SKM-1 (cell line): ENCODE measurements around the gene B3GAT1.

Experiments used
- DNase-seq: peaks from one replicate; lab custom pipeline; 2025; ENCODE audit not compliant: unreplicated experiment; lab: John Stamatoyannopoulos, UW

The B3GAT1 gene

DNA sequence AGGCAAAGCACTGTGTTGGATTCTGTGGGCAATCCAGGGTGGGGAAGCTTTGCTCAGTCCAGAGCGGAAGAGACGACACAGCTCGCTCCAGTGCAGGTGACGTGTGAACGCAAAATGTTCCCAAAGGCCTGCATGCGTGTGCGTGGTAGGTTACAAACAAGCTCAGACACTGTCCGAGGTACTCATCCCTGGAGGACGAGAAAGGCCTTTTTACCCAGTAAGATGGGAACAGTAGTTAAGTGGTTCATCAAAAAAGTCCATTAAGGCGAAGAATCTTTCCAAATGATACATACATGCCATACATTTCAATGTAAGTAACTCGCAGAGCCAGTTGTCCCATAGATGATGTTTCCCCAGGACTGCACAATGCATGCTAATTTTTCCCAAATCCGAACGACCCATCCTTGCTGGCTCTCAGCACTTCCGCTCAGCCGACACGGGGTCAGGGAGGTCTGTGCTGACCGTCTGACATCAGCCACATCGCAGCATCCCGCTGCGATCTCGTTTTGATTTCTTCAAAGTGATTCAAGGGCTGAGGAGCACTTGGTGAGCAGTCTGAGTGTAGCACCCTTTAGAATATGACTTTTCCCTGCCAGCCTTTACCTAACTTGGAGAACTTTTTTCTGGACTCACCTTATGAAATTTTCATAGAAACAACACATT, 19.0 kb downstream of the B3GAT1 start:
- no peak for DNase-seq

DNA sequence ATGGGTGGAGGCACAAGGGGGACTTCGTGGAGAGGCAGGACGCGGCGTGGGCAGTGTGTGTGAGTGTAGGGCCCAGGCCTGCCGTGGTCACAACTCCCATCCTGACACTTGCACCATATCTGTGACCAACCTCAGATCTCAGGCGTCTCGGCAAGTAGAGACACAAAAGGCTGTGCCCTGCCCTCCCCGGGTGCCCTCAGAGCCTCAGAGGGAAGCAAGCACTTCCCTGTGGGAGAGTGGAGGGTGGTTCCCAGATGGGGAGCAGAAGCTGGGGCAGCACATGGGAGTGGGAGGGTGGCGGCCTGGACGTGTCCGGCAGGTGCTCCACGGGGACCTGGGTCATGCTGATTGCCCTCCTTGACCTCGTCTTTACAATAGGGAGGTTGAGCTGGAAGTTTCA, 20.4 kb downstream of the B3GAT1 start:
- DNase-seq: no peak

DNA sequence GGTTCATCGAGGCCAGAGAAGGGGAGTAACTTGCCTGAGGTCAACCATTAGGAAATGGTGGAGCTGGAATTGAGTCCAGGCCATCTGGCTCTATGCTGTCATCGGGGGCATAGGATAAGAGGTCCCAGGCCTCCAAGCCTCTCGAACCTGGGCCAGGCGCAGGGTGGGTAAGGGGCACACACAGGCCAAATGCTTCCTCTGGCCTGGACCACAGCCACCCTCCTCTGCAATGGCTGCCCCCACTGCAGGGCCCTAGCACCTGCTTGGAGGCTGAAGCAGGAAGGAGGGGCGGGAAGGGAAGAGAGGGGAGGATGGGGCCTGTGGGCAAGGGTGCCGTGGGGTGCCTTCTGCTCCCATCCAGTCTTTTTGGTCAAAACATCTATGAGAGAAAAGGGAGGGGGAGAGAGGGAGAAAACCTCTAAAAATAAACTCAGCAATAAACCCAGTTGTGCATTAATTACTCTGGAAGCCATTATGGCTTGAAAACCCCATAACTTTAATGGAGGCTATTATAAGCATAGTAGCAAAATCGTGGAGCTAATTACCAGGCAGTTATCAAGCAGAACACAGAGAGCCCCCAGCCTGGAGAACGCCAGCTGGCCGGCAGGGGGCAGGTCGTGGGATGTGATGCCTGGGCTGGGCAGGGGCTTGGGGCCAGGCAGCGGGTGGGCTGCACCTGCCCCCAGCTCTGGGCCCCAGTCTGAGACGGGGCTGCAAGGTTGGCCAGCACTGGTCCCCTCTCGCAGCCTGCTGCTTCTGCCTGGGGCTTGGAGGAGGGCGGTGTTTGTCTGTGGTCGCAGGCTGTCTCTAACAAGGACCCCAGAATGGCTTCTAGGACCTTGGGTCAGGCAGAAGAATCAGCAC, 21.1 kb downstream of the B3GAT1 start:
- no peak for DNase-seq

DNA sequence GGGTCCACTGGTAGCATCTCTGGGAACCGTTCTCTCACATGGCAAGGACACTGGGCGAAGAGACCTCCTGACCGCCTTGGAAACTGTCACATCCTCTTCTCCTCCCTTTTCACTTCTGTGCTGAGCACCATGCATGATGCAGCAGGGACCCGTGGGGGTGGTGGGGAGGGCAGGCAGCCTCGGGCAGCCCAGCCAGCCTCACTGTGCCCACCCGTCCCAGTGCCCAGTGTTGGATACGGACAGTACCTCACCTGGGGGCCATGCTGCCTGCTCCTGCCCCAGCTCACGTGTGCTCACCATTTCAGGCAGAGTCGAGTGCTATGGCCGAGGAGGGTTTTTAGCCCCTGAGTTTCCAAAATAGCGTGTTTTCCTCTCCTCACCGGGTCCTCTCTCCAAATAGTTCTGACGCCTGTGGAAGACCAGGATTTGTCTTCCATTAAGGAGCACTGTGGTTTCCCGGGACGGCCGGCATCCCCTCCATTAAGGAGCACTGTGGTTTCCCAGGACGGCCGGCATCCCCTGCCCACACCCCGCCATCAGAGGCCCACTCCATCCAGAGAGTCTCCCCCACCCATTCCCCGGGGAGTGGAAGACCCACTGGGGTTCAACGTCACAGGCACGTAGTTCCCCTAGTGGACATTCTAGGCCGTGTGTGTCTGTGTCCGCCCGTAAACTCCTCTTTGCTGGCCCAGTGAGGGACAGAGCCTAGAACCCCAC, 22.4 kb downstream of the B3GAT1 start:
- DNase-seq: no peak

DNA sequence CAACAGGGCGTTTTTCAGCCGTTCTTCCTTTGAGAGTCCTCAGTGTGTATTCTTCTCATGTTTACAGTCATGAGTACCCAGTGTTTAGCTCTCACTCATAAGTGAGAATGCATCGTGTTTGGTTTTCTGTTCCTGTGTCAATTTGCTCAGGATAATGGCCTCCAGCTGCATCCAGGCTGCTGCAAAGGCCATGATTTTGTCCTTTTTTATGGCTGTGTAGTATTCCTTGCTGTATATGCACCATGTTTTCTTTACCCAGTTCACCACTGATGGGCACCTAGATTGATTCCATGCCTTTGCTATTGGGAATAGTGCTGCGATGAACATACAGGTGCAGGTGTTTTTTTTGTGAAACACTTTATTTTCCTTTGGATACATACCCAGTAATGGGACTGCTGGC, 23.5 kb downstream of the B3GAT1 start:
- DNase-seq: no peak

DNA sequence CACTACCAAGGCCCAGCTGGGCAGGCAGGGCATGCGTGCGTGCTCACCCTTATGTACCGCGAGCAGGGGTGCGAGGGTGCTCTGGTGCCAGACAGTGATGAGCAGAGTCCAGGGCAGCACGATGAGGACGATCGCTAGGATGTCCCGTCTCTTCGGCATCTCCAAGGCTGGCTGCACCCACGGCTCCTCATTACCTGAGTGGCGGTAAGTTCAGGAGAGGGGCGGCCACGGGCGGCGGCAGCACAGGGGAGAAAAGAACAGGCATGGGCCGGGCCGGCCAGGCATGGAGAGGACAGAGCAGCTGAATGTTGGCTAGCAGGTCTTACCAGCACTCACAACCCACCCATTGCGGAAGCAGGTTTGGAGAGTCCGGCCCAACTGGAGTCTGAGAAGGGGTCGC, 24.5 kb downstream of the B3GAT1 start:
- no peak for DNase-seq

DNA sequence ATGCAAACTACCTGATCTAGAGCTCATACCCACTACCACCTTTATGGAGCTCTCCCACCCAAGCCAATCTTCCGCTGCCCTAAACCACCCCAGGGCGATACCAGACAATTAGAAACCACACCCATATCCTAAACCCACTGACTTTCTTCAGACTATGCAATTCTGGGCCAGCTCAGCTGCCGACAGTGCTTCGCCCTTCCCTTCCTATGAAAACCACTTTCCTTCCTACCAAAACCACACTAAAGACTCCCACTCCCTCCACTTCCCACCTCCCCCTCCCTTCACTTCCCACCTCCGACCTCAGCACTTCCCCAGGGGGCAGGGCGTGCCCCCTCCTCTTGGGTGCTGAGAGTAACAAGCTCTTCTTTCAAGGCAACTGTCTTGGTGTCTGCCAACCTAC, 25.1 kb downstream of the B3GAT1 start:
- DNase-seq: no peak

DNA sequence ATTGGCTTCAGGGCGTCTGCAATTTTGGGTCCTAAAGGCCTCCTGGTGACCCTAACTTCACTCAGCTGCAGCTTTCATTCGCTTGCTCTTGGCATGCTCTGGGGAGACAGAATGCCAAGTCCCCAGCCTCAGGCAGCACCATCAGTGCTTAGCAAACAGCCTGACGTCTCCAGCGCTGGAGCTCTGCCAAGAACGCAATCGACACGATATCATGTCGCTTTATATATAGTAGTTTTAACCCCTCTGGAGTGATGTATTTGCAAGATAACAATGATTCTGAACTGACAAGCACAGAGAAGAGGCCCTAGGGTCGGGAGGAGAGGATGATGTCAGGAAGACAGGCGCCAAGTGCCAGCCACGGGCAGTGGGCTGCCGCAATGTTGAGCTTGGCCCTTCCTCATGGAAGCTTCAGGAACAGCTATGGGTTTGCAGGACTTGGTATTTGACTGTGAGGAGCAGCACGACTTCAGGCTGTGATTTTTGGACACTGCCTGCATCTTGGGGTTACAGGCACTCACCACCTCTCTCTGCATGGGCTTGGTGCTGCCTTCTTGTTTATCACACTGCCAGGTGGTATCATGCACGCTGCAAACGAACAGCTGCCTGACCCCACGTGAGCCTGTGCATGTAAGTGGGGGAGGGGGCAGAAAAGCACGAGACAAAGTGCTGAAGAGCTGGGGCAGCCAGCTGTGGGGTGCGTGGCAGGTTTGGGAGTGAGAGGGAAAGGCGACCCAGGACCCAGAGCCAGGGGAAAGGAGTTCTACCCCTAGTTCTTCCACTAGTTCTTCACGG, 26.1 kb downstream of the B3GAT1 start:
- no peak for DNase-seq

DNA sequence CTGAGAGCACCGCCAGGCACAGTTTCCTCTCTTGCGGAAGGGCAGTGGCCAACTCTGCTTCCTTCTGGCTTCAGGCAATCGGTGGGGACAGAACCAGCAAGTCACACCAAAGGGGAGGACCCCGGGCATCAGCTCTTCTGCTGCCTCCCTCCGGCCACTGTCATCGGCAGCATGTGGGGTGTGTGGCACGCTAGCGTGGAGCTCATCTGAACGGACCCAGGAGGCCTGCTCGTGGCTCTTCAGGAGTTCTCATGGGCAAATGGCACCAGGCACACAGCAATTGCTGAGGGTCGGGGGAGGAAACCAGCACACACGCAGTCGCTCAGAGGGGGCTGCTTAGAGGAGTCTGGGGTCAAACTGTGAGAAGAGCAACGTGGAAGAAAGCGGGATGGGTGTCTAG, 26.9 kb downstream of the B3GAT1 start:
- DNase-seq: no peak

DNA sequence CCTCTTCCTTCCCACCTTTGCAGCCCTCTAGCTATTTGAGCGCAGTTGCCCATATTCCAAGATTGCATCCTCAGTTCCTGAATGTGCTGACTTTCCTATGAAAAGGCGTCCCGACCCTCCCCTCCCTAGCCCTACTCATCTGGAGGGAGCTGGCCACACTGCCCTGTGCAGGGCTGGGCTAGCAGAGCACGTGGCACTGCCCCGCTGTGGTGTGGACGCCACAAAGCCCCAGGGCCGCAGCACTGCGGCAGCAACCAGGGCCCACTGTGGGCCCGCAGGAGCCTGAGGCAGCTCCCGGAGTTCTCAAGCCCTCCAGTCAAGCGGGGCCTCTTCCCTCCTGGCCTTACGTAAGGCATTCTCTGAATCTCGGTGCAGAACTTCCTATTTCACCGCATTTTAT, 27.6 kb downstream of the B3GAT1 start:
- DNase-seq: no peak

DNA sequence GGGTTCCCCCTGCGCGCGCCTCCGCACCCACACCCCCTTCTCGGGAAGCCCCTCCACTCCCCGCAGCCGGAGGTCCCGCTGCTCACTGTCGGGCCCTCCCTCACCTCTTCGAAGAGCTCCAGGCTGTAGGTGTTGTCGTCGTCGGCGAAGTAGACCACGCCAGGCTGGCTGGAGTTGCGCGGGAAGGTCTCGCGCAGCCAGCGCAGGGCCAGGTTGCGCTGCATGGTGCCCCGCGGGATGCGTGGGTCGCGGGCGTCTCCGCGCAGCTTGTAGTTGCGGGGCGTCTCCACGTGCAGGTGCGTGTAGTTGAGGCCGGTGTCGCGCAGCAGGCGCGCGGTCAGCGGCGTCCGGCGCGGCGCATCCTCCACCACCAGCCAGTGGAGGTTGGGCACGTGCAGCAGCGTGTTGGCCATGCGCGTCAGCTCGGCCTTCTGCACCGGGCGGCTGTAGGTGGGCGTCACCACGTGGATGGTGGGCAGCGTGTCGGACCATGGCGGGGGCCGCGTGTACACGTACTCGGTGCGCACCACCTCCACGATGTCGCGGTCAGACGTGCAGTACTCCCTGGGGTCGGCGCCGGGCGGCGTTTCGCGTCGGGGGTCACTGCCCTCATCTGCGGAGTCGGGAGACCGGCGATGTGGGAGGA, 28.3 kb downstream of the B3GAT1 start:
- no peak for DNase-seq

DNA sequence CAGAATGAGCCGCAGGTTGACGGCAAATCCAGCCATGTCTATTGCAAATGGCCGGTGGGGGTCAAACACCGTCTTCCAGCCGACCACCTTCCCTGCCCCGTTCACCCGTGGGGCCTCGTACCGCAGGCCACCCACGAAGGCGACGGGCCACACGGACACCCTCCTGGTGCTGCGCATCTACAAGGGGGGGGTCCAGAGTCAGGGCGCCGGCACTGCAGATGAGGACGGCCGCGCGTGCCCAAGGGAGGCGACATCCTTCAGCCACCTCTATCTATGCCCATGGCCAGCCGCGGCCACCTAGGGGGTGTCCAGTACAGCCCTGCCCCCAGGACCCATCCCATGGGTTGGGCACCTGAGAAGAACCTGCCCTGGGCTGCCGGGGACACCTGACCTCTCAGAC, 29.2 kb downstream of the B3GAT1 start:
- DNase-seq: no peak

DNA sequence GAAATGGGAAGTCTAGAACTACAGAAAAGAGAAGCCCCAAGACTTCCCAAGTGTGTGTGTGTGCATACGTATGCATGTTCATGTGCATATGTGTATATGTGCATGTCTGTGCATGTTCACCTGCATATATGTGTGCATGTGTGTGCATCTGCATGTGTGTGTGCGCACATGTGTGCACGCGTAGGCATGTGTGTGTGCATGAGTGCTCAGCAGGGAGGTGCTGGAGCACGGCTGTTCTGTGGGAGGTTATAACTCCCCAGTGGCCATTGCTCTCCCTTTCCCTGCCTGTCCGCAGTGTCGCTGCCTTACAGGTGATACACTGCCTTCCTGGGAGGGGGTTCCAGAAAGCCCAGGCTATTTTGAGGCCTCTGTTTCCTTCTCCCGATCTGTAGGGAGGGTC, 29.8 kb downstream of the B3GAT1 start:
- DNase-seq: no peak

DNA sequence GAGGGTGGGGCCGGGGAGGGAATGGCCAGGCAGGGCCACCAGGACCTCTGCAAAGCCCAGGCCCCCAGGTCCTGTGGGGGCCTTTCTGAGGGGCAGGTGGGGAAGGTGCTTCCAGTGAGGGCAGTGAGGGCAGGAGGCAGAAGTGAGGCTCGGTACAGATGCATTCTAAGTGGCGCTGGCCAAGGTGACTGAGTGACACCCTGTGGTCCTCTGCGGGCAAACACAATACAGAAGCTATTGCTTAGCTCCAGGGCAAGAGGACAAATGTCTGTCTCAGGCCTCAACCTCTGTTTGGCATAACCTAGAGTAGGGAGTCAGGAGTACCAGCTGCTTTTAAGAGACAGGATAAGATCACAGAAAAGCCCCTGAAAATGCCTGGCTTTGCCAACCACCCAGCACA, 31.3 kb downstream of the B3GAT1 start:
- no peak for DNase-seq

DNA sequence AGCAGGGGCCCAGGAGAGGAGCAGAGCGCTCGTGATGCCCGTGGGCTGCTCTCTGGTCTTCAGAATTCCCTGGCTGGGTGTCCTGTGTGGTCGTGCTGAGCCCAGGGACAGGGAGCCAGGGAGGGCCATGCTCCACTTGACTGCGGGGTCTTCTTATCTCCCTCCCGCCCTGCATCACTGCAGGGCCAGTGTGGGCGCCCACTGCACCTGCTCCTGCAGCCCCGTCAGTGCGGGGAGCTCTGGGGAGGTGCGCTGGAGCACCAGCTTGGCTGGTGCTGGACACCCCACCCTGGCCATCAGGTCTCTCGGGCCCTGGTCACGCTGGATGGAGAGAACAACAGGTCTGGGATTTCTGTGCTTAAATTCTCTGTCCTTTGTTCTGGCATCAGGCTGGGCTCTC, 31.8 kb downstream of the B3GAT1 start:
- no peak for DNase-seq

DNA sequence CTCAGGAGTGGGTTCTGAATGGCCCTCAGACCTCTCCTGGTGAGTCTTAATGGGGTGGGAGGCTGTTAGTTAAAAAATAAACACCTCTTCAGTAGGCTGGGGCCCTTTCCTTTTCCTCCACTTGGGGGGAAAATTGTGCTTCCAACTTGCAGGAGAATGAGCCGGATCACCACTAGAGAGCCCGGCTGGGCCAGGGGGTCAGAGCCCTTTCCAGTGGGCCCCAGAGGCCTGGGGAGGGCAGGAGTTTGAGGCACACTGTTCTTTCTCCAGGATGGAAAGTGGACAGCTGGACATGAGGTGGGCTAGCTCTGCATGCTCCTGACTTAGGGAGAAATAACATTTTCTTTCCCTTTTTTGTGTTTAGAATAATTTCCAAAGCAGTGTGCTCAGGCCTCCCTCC, 32.8 kb downstream of the B3GAT1 start:
- no peak for DNase-seq

DNA sequence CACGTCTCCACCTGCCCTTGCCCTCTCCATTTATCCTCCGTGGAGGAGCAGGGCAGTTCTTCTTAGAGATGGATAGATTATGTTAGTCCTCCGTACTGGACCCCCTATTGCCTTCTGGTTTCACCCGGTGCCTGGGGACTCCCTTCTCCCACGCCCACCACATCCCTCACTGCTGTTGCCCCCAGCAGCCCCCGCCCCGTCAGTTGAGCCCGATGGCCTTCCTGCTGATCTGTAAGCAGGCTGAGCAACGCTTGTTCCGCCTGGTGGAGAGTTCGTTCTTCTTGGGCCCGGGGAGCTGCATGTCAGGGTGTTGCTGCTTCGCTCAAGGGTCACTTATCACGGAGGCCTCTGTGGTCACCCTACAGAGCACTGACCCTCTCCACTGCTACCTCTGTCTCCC, 34.2 kb downstream of the B3GAT1 start:
- DNase-seq: no peak

DNA sequence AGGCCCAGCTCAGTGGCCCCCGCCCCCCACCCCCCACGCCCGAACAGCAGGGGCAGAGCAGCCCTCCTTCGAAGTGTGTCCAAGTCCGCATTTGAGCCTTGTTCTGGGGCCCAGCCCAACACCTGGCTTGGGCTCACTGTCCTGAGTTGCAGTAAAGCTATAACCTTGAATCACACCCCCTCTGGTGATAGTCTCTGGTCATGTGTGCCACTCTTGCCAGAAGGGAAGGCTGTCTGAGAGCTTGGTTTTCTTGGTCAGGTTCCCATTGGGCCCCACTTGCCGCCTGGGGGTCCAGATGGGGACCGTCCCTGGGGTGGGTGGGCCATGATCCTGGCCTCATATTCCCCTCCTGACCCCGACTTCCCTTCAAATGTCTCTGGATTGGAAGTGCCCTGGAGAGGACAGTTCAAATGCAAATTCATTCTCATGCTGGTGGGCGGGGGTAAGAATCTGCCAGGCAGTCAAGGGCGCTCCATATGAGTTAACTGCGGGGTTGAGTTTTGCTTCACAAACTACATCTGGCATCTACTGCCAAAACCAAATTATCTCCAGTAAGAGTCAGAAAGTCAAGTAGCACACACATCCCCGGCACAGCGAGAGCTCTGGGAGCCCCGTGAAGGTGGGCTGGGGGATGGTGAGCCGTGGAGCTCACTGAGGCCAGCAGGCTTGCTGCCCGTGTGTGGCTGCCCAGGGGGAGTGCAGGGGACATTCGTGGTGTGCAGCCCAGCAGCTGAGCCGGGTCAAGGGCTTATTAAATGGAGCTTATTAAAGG, 35.7 kb downstream of the B3GAT1 start:
- DNase-seq: no peak

DNA sequence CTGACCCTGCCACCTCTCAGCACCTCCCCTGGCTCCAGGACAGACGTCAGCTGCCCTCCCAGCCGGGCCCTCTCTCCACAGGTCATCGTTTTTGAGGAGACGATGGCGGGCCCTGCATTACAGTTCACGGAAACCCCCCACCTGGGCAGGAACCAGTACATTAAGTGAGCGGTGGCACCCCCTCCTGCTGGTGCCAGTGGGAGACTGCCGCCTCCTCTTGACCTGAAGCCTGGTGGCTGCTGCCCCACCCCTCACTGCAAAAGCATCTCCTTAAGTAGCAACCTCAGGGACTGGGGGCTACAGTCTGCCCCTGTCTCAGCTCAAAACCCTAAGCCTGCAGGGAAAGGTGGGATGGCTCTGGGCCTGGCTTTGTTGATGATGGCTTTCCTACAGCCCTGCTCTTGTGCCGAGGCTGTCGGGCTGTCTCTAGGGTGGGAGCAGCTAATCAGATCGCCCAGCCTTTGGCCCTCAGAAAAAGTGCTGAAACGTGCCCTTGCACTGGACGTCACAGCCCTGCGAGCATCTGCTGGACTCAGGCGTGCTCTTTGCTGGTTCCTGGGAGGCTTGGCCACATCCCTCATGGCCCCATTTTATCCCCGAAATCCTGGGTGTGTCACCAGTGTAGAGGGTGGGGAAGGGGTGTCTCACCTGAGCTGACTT, 37.0 kb downstream of the B3GAT1 start:
- DNase-seq: no peak

DNA sequence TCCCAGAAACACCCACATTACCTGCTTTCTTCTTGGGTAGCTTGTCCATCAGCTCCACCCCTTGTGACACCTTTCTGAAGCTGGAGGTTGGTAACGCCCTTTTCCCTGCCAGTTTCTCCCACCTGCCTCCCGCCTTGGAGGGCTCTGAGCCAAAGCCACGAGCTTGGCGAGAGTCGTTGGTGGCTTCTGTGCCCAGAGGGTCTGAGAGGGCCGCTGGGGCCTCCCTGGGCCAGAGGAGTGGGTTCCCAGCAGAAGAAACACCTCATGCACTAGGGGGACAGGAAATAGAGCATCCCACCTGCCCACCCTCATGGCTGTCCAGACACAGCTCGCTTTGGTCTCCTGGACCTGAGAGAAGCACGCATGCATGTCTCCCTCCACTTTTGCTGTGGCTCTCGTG, 37.9 kb downstream of the B3GAT1 start:
- no peak for DNase-seq
